HG03442 (cell line): Measurements from ENCODE around the gene GRK5.

Source experiments
- ATAC-seq: cut with Tn5 transposase; IDR thresholded peaks from one replicate; pipeline ENCODE4 v1.9.1; 2021; ENCODE audit warnings: mild to moderate bottlenecking, moderate library complexity; ENCODE audit not compliant: unreplicated experiment

The GRK5 gene

DNA sequence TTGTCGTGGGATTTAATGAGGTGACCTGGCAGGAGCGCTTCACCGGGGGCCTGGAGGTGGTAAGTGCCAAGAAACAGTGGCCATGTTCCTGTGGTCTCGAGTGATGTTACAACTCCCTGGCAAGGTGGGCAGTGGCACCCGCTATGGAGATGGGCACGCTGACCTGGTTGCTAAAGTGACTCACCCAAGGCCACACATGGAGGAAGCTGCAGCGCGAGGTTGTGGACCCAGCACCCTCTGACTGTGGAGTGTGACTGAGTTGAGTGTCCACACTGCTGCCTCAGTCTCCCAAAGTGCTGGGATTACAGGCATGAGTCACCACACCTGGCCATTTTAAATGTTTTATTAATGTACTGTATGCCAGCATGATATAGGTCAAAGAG lies 261.9 kb downstream of the GRK5 start:
- no peak for ATAC-seq

DNA sequence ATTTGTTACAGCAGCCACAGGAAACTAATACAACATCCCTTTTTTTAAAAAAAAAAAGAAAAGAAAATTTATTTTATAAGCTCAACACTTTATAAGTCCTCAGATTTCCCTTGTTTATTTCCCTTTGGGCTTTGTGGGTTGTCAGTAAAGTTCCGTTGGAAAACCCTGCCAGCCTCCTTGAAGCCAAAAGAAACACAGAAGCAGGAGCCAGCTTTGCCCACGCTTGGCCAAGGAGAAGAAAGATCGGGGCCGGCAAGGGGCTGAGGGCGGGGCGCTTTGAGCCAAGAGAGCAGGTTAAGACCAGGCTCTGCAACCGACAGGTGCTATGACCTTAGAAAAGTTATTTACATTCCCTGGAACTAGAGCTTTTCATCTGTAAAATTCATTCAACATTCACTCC lies 262.5 kb downstream of the GRK5 start:
- no peak for ATAC-seq

DNA sequence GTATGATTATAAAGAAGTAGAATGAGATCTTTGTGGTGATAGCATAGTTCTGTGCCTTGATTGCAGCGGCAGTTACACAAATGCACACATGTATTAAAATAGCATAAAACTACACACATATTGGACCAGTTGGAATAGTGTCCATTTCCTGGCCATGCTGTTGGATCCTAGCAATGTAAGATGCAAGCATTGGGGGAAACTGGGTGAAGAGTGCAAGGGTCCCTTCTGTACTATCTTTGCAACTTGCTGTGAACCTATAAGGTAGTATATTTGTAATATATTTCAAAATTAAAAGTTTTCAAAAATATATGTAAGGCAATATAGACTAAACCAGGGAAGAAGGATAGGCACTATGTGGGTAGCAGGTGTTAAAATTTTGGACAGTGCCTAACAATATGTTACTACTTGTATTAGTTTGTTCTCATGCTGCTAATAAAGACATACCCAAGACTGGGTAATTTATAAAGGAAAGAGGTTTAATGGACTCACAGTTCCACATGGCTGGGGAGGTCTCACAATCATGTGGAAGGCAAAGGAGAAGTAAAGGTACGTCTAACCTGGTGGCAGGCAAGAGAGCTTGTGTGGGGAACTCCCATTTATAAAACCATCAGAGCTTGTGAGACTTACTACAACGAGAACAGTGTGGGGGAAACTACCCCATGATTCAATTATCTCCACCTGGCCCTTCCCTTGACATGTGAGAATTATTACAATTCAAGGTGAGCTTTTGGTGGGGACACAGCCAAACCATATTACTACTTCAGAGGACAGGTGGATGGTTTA lies 263.7 kb downstream of the GRK5 start:
- ATAC-seq: no peak

DNA sequence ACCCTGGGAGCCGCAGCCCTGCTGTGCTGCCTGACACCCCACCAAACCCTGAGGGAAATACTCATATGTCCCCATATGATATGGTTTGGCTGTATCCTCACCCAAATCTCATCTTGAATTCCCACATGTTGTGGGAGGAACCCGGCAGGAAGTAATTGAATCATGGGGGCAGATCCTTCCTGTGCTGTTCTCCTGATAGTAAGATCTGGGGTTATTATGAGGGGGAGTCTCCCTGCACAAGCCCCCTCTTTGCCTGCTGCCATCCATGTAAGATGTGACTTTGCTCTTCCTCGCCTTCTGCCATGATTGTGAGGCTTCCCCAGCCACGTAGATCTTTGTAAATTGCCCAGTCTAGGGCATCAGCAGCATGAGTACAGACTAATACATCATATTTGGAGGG lies 266.4 kb downstream of the GRK5 start:
- ATAC-seq: no peak

DNA sequence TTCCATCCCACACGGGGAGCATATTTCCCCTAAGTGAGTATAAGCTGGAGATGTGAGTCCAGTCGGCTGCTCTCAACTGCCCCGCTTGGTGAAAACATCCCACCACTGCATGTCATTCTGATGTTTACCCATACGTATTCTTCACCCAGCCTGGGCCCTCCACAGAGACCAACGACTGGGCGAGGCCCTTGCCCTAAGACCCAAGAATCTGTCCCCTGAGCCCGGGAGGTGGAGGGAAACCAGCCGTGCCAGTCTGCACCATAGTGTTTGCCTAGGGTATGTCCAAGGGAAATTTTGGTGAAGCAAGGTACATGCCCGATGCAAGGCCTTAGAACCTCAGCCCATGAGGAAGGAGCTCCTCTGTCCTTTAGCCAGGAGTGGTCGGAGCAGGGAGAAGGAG lies 267.2 kb downstream of the GRK5 start:
- no peak for ATAC-seq

DNA sequence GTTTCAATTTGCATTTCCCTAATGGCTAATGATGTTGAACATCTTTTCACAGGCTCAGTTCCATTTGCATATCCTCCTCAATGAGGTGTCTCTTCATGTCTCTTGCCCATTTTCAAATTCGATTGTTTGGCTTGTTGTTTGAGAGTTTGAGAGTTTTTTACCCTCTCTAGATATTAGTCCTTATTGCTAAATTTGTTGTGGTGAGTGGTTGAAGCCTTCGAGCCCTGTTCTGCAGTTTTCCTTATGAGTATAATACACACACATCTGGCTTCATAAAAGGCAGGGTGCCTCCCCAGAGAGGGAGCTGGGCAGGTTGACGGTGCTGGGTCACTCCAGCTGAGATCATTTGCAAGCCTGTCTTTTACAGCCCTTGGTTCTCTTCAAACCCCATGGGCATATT lies 270.1 kb downstream of the GRK5 start:
- peak; percentile 78 for ATAC-seq

DNA sequence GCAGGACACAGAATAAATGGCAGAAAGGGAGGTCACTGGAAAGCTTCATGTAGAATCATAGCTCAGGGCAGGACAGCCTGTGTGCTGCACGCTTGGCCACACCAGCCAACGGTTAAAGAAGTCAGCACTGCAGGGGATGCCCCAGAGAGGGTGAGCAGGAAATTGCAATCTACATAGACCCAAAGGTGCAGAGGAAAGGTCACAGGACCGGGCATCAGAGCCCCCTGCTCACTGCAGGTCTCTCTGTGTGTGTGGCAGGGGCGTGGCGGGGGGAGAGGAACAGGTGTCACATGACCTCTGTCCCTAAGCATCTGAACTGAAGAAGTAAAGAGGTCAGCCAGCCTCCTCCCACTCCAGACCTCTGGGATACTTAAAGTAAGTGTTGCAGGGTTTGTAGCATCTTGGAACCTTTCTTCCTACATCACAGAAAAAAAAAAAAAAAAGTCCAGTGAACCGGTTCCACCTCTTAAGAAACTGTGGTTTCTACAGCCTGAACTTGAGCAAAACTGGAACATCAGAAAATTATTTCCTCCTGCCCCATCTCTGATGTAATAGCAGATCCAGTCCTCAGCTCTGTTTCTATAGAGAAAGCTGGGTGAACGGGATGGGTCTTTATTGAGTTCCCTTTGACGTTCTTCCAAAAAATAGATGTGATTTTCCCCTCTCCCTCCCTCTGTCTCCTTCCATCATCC lies 270.9 kb downstream of the GRK5 start:
- peak; percentile 83 for ATAC-seq

DNA sequence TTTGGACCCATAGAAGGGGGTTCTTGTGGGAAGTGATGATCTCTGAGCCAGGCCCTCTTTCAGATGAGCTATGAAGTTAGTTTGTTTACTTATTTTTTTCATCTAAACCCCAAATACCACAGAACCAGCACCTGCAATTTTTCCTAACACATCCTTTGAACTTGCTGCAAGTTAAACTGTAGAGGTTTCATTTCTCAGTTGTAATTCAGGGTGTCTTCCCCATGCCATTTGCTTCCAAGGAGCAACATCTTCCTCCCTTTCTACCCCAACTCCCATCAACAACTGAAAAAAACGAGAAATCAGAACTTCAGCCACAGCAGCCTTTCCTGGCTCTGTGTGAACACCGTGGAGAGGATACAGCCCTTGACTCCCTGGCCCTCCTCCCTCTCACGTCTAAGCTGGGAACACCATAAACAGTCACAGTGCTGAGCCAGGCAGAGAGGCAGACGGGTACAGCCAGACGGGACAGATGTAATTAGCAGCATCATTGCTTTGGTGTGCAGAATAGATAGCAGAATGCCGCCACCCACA lies 271.5 kb downstream of the GRK5 start:
- no peak for ATAC-seq

DNA sequence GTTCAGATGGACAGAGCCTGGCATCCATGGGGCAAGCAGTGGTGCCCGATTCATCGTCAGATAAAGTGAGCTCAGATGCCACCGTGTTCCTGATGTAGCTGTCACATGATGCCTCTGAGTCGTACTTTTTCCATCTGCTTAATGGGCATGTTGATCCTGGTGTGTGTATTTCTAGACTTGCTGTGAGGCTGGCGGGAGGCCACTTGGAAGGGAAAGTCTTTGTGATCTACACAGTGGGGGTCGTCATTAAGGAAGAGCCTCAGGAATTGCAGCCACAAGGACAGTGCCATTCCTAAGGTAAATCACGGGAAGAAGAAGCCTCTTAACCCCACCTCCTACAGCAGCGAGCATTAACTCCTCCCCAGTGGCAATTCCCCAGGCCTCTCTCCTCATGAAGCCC lies 272.2 kb downstream of the GRK5 start:
- no peak for ATAC-seq

DNA sequence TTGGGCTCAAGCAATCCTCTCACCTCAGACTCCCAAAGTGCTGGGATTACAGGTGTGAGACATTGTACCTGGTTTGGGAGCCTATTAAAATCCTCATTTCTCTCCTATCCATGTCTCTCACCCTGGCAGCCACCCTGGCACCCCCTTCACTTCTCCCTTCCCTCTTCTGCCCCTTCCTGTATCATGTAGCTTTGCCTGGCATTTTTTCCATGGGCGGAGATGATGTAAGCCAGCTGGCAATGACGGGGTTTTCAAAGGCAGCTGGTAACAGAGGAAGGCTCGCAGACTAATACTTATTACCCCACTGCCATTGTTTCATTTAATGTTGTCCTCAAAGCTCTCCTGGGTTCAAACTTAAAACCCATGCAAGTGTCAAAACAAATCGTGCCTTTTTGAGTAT lies 273.3 kb downstream of the GRK5 start:
- no peak for ATAC-seq

DNA sequence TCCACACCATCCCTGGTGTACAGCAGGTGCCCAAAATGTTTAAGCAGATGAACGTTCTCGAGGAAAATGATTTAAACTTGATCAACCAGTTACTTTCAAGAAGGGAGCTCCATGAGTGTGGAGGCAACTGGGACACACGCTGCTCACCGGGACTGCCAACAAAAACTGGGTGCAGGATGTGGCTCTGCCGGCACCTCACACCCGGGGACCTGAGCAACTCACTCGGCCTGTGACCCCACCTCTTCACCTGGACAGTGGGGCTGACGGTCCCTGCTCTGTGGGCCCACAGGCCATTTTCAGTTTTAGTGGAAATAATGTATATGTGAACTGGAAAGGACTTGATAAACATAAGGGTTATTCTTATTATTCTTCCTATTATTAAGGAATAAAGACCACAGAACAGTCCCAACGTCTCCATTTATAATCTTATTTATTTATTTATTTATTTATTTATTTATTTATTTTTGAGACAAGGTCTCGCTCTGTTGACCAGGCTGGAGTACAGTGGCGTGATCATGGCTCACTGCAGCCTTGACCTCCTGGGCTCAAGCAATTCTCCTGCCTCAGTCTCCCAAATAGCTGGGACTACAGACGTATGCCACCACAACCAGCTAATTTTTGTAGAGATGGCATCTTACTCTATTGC lies 274.5 kb downstream of the GRK5 start:
- ATAC-seq: no peak

DNA sequence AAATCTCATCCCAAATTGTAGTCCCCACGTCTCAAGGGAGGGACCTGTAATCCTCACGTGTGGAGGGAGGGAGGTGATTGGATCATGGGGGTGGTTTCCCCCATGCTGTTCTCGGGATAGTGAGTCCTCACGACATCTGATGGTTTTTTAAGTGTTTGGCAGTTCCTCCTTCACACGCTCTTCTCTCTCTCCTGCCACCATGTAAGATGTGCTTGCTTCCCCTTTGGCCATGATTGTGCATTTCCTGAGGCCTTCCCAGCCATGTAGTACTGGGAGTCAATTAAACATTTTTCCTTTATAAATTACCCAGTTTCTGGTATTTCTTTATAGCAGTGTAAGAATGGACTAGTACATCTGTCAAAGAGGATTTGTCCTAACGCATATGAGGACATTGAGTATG lies 275.6 kb downstream of the GRK5 start:
- ATAC-seq: no peak

DNA sequence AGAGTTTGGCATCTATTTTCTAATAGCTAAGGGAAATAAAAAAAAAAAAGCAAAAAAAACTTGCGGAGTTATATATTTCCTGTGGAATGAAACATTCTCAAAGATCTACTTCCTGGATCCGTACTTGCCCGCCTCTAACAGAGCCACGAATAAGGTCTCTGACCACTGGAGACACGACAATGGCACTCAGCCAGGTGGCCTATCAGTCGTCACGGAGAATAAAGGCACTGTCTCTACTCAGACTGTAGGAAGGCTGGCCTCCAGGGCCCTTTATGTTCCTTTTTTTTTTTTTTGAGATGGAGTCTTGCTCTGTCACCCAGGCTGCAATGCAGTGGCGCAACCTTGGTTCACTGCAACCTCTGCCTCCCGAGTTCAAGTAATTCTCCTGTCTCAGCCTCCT lies 276.5 kb downstream of the GRK5 start:
- ATAC-seq: no peak

DNA sequence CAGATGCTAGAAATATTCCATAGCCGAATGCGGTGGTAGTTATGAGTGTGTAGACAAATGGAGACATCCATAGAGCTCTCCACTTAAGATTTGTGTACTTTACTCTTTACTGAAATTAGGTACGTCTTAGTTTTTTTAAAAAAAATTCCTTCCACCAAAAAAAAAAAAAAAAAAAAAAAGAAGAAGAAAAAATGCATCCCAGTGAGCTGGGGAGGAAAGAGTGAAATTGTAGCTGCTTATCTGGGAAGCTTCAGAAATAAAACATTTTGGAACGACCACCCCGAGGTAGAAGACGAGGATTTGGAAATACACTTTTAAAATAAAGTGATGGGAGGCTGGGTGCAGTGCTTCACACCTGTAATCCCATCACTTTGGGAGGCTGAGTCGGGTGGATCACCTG lies 281.3 kb downstream of the GRK5 start:
- ATAC-seq: no peak

DNA sequence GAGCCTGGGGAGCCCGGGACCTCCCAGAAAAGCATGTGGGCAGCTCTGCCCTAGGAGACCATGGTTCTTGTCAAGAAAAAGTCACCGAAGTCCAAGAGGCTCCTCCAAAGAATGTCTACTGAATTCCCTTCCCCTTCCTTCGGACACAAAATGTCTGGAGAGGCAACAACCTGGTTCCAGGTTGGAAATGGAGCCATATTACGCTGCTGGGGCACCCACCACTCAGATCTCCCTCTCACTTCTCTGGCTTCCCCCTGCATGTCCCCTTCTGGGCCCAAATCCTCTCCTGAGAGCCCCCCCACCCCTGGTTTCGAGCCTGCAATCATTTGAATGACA lies 282.6 kb downstream of the GRK5 start:
- no peak for ATAC-seq

DNA sequence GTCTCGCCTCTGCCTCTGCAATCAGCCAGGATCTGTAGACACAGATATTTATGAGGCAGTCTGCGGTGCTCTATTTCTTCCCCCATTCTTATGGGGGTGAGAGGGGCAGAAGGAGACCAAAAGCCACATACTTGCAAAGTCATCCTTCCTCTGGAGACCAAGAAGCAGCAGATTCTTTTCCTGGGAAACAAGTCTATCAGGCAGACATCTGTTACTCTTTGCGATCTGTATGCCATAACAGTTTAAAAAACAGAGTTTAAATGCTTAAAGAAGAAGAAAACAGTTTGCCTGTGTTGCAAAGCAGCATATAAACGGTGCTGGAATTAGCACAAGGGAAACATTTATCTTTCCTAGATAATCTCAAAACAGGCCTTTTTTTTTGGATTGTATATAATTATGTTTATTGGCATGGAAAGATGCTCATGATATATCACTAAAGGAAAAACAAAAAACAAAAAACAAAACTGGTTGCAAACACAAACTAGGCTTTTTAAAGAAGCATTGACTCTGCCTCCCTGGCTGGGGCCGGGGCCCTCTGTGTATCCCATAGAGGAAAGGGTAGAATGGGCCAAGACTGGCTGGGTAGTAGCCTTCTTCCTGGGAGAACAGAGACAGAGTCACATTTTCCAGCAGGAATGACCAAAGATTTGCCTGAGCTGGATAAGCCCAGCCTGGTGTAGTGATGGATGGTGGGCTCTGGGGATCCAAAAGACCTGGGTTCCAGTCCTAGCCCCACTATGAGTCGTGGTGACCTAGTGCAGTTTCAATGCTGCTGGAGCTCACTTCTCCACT lies 284.8 kb downstream of the GRK5 start:
- no peak for ATAC-seq

DNA sequence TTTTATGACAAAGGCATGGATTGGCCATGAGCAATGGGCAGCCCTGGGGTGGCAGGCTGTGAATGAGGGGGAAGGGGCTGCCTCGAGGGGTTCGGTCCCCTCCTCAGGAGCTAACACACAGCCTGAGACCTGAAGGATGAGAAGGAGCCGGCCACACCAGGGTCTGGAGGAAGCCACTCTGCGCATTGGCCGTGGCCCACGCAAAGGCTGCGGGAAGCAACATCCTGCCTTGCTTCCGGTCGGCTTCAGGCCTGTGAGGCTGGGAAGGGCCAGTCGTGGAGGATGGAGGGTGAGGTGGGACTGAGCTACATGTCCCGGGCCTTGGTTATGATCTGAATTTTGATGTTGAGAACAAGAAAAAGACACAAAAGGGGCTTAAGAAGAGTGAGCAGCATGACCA lies 285.8 kb downstream of the GRK5 start:
- no peak for ATAC-seq

DNA sequence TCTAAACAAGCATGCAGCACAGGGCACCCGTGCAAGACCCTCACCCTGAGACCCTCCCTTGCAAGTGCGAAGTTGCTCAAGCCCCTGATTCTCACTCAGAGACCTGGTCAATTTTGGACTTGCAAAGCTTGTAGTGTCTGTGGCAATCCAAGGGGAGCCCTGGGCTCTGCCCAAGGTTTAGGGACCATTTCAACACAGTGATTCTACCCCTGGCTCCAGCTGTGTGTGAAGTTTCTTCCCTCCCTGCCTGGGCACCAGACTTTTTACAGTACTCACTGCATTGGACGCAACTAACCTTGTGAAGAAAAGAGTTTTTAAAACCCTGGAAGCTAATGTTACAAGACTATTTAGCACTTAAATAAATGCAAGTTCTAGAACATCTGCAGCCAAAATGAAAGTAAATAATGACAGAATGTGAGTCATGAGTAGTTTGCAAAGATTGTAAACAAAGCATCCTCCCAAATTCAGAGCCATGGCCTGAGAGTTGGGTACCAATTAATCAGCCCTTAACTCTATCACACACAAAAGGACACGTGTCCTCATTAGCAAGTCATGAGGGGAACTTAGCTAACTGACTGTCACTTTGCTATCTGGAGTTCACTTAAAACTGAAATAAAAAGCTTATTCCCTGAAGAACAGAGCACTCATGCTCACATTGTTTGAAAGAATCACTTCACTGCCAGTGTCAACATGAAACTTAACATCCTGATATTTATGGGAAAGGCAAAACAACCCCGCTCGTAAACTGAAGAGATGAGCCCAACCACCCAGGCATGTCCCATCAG lies 287.1 kb downstream of the GRK5 start:
- ATAC-seq: no peak

DNA sequence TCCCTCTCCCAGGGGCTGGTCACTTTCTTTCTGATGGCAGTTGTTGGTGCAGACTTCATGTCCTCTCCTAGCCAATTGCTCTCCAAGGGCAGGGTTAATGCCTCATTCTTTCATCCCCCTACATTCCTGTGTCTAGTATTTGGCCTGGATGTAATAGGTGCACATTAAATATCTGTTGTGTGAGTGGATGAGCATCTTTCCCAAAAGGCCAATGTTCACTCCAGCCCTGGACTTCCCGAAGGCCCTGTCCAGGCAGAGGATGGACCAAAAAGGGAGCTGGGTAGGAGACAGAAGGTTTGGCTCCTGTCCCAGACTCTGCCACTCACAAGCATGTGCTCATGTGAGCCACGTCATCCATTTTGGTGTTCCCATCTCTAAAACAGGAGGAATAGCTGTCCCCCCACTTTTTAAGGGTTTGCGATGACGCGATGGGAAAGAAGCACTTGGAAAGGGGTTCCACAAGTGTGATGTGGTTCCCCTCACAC lies 287.7 kb downstream of the GRK5 start:
- no peak for ATAC-seq

DNA sequence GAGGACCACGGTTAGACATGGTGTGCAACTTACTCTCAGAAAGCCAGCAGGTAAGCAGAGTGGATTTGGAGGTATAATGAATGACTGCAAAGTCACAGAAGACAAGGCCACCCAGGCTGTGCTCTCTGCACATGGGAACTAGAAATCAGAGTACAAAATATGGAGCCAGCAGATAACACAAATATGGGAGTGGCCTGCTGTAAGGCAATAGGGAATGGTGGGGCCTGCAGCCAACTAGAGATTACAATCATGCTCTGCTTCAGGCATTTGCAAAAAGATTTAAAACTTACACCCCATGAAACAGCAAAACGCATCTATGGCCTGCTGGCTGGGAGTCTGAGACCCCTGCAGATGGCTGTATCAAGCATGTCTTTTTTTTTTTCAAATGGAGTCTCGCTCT lies 288.2 kb downstream of the GRK5 start:
- ATAC-seq: no peak
